GM12878 (cell line): Measurements from ENCODE around the gene CDC25A. TPM values are rescaled to one million over a fixed set of nuclear protein-coding genes. Genes with fewer than 3 reads are reported as not detected.

Experiments used
- ATF2 ChIP-seq: IDR thresholded peaks from 2 replicates; pipeline ENCODE4 v1.6.1; 2012; ENCODE audit warnings: low read length, inconsistent platforms
- CBX5 ChIP-seq: sonication (generic); IDR thresholded peaks from 2 replicates; pipeline ENCODE4 v1.6.1; 2016; ENCODE audit warnings: low read depth, moderate library complexity, mild to moderate bottlenecking, inconsistent platforms
- JUNB ChIP-seq: IDR thresholded peaks from 2 replicates; pipeline ENCODE4 v1.6.1; 2016; ENCODE audit warnings: antibody characterized with exemption, mild to moderate bottlenecking
- MEF2B ChIP-seq: fragments of 450-650 bp; IDR thresholded peaks from 2 replicates; pipeline ENCODE4 v1.6.1; 2018; ENCODE audit warnings: mild to moderate bottlenecking, moderate library complexity; ENCODE audit not compliant: partially characterized antibody, poor library complexity, severe bottlenecking
- MTA2 ChIP-seq: fragments of 450-650 bp; IDR thresholded peaks from 2 replicates; pipeline ENCODE4 v1.6.1; 2016; ENCODE audit warnings: low read depth, mild to moderate bottlenecking, moderate library complexity
- NR2C2 ChIP-seq: IDR thresholded peaks from 2 replicates; pipeline ENCODE4 v1.6.1; 2011; ENCODE audit warnings: borderline replicate concordance, low read depth; ENCODE audit not compliant: control insufficient read depth, insufficient read length
- PBX3 ChIP-seq: IDR thresholded peaks from 2 replicates; pipeline ENCODE4 v1.6.1; 2011; ENCODE audit warnings: mild to moderate bottlenecking, low read depth, low read length, moderate library complexity; ENCODE audit not compliant: insufficient replicate concordance
- REST ChIP-seq: IDR thresholded peaks from 2 replicates; pipeline ENCODE4 v1.6.1; 2012; ENCODE audit warnings: mild to moderate bottlenecking, low read depth, low read length
- SMC3 ChIP-seq: IDR thresholded peaks from 2 replicates; pipeline ENCODE4 v1.6.1; 2011; ENCODE audit warnings: low read length, improper control_type of control experiment, borderline replicate concordance
- STAT3 ChIP-seq: IDR thresholded peaks from 2 replicates; pipeline ENCODE4 v1.6.1; 2011; ENCODE audit warnings: low read depth, low read length, improper control_type of control experiment
- TCF7 ChIP-seq: IDR thresholded peaks from 2 replicates; pipeline ENCODE4 v1.6.1; 2014; ENCODE audit warnings: antibody characterized with exemption, borderline replicate concordance
- YBX1 ChIP-seq: fragments of 450-650 bp; IDR thresholded peaks from 2 replicates; pipeline ENCODE4 v1.6.1; 2016; ENCODE audit warnings: antibody characterized with exemption
- ZNF384 ChIP-seq: IDR thresholded peaks from 2 replicates; pipeline ENCODE4 v1.6.1; 2012; ENCODE audit warnings: low read depth, mild to moderate bottlenecking, low read length, improper control_type of control experiment, borderline replicate concordance
- polyA plus RNA-seq, 11 experiments: library from polyadenylated mRNA; depleted of rRNA in 4 of 11; unstranded in 6 of 11; stranded (reverse) in 5 of 11; fragments of >200 nt; fragmentation: Nextera tagmentation in 4 of 11; fragmentation: Illumina TruSeq in 1 of 11; extraction: Ambion mirVana in 4 of 11; extraction: Trizol in 1 of 11; gene quantifications; 1 replicate in 1 of 11; 2 replicates in 10 of 11; pipeline versions ENCODE4 v1.2.1 to v1.2.3, GENCODE V29; 2011 to 2016; ENCODE audit warnings: inconsistent platforms in 2 of 11, missing spikeins in 2 of 11, low read depth in 1 of 11
- total RNA-seq, 4 experiments: library from RNA; depleted of rRNA in 3 of 4; stranded (reverse); fragments of >200 nt in 3 of 4; fragmentation: Illumina TruSeq in 1 of 4; extraction: Trizol in 1 of 4; gene quantifications; 2 replicates each; pipeline versions ENCODE4 v1.2.1 to v1.2.3, GENCODE V29; 2013 to 2021
- TF ChIP-seq, protein P1 (sequence below): fragments of 450-650 bp; formaldehyde crosslinking; IDR thresholded peaks from 2 replicates; pipeline ENCODE4 v1.5.0; 2022; ENCODE audit warnings: mild to moderate bottlenecking, missing genetic modification characterization
- TF ChIP-seq, protein P2 (sequence below), 3 experiments: IDR thresholded peaks in 2 of 3; conservative IDR thresholded peaks in 1 of 3; 2 replicates each; pipeline ENCODE4 v1.5.1; 2011; ENCODE audit warnings: low read depth in 3 of 3, low read length in 3 of 3, mild to moderate bottlenecking in 3 of 3, control low read depth in 2 of 3, moderate library complexity in 2 of 3, inconsistent platforms in 1 of 3, mixed read lengths in 1 of 3; ENCODE audit not compliant: control insufficient read depth in 2 of 3, insufficient read depth in 1 of 3; ENCODE audit errors: extremely low read depth in 1 of 3

CDC25A gene
- total and polyA plus RNA-seq, 10 of the 15 experiments (the other 5 are each of a cell fraction or from before 2014, with no cell fraction given): 2.9 to 36.6 (median 26.9) TPM

DNA sequence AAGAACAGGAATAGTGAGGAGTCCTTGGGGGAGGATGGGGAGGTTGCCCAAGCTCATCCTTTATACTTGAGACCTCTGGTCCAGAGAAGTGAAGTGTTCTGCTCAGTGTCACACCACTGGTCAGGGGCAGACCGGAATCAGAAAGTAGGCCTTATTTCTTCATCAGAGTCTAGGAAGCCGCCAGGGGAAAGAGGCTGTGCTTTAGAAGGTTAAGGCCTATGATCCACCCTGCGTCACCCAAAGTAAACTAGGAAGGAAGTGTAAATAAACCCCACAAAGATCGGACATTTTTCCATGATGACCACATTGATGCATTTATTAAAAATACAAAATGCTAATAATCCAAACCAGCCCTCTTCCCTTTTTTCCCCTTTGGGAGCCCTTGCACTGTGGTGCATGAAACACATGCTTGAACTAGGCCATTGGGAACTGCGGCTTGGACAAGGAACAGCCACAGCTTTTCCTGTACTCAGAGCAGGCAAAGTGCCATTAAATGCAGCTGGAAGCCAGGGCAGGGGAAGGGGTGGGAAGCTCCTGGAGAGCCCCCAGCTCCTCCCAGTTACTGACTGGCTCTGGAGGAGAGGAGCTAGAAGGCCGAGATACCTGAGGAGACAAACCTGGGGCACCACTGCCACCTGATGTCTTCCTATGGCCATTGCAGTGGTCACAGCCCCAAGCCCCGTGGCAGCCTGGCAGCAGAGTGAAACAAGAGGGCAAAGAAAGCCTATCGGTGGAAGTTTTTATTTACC, 37.0 kb downstream of the CDC25A start (continued):
- TF ChIP-seq, protein P1, sequence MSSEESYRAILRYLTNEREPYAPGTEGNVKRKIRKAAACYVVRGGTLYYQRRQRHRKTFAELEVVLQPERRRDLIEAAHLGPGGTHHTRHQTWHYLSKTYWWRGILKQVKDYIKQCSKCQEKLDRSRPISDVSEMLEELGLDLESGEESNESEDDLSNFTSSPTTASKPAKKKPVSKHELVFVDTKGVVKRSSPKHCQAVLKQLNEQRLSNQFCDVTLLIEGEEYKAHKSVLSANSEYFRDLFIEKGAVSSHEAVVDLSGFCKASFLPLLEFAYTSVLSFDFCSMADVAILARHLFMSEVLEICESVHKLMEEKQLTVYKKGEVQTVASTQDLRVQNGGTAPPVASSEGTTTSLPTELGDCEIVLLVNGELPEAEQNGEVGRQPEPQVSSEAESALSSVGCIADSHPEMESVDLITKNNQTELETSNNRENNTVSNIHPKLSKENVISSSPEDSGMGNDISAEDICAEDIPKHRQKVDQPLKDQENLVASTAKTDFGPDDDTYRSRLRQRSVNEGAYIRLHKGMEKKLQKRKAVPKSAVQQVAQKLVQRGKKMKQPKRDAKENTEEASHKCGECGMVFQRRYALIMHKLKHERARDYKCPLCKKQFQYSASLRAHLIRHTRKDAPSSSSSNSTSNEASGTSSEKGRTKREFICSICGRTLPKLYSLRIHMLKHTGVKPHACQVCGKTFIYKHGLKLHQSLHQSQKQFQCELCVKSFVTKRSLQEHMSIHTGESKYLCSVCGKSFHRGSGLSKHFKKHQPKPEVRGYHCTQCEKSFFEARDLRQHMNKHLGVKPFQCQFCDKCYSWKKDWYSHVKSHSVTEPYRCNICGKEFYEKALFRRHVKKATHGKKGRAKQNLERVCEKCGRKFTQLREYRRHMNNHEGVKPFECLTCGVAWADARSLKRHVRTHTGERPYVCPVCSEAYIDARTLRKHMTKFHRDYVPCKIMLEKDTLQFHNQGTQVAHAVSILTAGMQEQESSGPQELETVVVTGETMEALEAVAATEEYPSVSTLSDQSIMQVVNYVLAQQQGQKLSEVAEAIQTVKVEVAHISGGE: no peak
- no peak for TF ChIP-seq YBX1
- no peak for TF ChIP-seq ZNF384
- peak; percentile 79 for TF ChIP-seq SMC3
- TF ChIP-seq MEF2B: no peak
- TF ChIP-seq CBX5: no peak
- TF ChIP-seq, protein P2, sequence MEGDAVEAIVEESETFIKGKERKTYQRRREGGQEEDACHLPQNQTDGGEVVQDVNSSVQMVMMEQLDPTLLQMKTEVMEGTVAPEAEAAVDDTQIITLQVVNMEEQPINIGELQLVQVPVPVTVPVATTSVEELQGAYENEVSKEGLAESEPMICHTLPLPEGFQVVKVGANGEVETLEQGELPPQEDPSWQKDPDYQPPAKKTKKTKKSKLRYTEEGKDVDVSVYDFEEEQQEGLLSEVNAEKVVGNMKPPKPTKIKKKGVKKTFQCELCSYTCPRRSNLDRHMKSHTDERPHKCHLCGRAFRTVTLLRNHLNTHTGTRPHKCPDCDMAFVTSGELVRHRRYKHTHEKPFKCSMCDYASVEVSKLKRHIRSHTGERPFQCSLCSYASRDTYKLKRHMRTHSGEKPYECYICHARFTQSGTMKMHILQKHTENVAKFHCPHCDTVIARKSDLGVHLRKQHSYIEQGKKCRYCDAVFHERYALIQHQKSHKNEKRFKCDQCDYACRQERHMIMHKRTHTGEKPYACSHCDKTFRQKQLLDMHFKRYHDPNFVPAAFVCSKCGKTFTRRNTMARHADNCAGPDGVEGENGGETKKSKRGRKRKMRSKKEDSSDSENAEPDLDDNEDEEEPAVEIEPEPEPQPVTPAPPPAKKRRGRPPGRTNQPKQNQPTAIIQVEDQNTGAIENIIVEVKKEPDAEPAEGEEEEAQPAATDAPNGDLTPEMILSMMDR (IDR thresholded peaks at IDR 0.05 in 2 of 3, conservative IDR thresholded peaks at IDR 0.05 in 1 of 3; ENCODE audit: control insufficient read depth in 2 of 3, extremely low read depth in 1 of 3, insufficient read depth in 1 of 3, low read depth in 3 of 3, low read length in 3 of 3): peak; percentile 85 to 91 (median 90)
- no peak for TF ChIP-seq JUNB
- TF ChIP-seq MTA2: no peak
- no peak for TF ChIP-seq NR2C2
- TF ChIP-seq PBX3: no peak
- TF ChIP-seq TCF7: no peak
- TF ChIP-seq STAT3: no peak
- no peak for TF ChIP-seq REST
- TF ChIP-seq ATF2: no peak
